Activated CD4-positive, alpha-beta memory T cell treated with anti-CD3 and anti-CD28 coated beads for 36 hours (primary cell): Measurements from ENCODE around the gene KBTBD12. TPM values are rescaled to one million over a fixed set of nuclear protein-coding genes. Genes with fewer than 3 reads are reported as not detected.
A peak's percentile ranks its signal among the peaks of the same experiment; 100 is the strongest.
"Not testable (repeated sequence)": the region's sequence is repeated elsewhere in the genome, so short reads cannot be mapped to it uniquely, and the experiment has no call there.

Experiments used
- CTCF ChIA-PET: fragments of 350-600 bp; sonication (Branson Sonifier 250); formaldehyde crosslinking; loops from one replicate; lab custom pipeline; 2021; ENCODE audit warnings: antibody characterized with exemption, inconsistent platforms; lab: Charles Lee
- POLR2A ChIA-PET: fragments of 350-600 bp; sonication (Branson Sonifier 250); formaldehyde crosslinking; loops from one replicate; lab custom pipeline; 2021; ENCODE audit warnings: antibody characterized with exemption; lab: Charles Lee
- DNase-seq: peaks from one replicate; pipeline ENCODE4 v3.0.0-alpha.2; 2020
- H3K27ac Mint-ChIP-seq: one replicate; pipeline ENCODE4 v1.8.0; 2021; ENCODE audit warnings: mixed read lengths
- H3K27me3 Mint-ChIP-seq: one replicate; pipeline ENCODE4 v1.8.0; 2021; ENCODE audit warnings: mixed read lengths
- H3K36me3 Mint-ChIP-seq: one replicate; pipeline ENCODE4 v1.8.0; 2021; ENCODE audit warnings: mixed read lengths
- H3K4me1 Mint-ChIP-seq: one replicate; pipeline ENCODE4 v1.8.0; 2021; ENCODE audit warnings: low read depth, mixed read lengths
- H3K4me3 Mint-ChIP-seq: one replicate; pipeline ENCODE4 v1.8.0; 2021; ENCODE audit warnings: mild to moderate bottlenecking, mixed read lengths
- H3K9me3 Mint-ChIP-seq: one replicate; pipeline ENCODE4 v1.8.0; 2021; ENCODE audit warnings: mixed read lengths
- intact Hi-C: fragments of 100-400 bp; cut with micrococcal nuclease; formaldehyde crosslinking; loops from one replicate; pipeline ENCODE4 v1.15.1; 2023
- total RNA-seq, 2 experiments: library from RNA; stranded (reverse); gene quantifications; one replicate each; pipeline ENCODE4 v1.2.3, GENCODE V29; 2021

The KBTBD12 gene, protein sequence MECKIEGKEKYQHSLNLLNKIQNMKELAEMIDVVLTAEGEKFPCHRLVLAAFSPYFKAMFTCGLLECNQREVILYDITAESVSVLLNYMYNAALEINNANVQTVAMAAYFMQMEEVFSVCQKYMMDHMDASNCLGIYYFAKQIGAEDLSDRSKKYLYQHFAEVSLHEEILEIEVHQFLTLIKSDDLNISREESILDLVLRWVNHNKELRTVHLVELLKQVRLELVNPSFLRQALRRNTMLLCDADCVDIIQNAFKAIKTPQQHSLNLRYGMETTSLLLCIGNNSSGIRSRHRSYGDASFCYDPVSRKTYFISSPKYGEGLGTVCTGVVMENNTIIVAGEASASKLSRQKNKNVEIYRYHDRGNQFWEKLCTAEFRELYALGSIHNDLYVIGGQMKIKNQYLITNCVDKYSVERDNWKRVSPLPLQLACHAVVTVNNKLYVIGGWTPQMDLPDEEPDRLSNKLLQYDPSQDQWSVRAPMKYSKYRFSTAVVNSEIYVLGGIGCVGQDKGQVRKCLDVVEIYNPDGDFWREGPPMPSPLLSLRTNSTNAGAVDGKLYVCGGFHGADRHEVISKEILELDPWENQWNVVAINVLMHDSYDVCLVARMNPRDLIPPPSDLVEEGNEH
- total RNA-seq = not detected

DNA sequence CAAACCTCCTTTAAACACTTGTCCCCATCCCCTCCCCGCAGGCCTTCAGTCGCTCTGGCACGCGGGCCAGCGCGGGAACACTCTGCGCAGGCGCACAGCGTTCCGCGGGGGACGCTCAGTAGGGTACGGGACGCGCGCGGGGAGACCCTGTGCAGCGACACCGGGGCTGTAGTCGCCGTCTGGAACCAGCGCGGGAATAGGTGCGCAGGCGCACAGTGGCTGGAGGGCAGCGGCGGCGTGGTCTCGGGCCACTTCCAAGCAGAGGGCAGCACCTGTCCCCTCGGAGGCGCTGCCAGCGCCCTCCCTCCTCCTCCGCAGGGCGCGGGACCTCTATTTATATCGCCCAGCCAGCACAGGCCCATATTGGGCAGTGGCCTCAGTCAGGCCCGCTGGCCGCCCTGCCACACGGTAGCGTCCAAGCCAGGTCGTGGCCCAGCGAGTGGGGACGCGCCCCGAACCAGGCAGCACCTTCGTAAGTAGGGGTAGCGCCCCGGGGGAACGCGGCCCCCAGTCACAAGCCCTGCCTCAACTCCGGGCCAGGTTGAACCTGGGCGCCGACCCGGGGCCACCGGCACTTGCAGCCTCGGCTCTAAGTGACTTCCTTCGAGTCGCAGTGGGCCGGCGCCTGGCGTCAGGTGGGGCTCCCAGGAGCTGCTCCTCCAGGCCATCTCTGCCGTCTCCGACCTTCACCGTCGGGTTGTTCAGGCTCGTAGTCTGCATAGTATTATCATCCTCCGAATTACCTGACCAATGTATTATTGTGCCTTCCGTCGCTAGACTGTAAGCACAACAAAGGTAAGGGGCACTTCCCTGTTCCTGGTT, at the start of gene KBTBD12:
KBTBD12 (plus strand) TSS at position 118 of the 822 bp plus-strand sequence. CDS start 7,830 bp downstream, outside the sequence.
- H3K4me1 Mint-ChIP-seq = peaks cover 6% of the 10 kb centered on the region
- POLR2A ChIA-PET = interaction anchor here (0.6 kb wide), 1 partner anchor 291 kb away, joined by 3 read pairs; no protein-coding TSS in a partner anchor
- CTCF ChIA-PET = interaction anchor here (0.7 kb wide), 1 partner anchor 851 kb away, joined by 3 read pairs; no protein-coding TSS in a partner anchor
- peaks cover 5% of the 10 kb centered on the region for H3K9me3 Mint-ChIP-seq
- no peak within 1 kb of the TSS for H3K4me3 Mint-ChIP-seq
- H3K27me3 Mint-ChIP-seq = peaks cover 52% of the 10 kb centered on the region
- H3K27ac Mint-ChIP-seq = no peak within 1 kb of the TSS
- intact Hi-C loops = no loop called here
- DNase-seq = no peak
- H3K36me3 Mint-ChIP-seq = no peaks in the 10 kb centered on the region

DNA sequence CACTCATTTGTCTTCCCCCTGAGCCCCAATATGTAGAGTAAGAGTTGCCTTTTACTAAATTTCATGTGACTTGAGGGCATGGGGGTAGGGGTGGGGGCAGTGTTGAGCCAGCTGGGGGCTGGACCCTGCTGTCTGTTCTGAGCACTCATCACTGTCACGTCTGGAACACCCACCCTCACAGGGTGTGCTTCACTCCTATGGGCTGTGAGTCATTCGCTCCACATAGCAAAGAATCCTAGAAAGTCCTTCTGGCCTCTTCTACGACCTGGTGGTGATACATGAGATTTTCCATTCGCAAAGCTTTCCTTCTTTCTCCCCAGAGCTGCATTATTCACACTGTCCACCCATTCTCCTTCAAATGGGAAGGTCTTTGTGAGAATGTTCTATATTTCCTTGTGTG, 49.1 kb upstream of the KBTBD12 start:
- intact Hi-C loops = no loop called here
- POLR2A ChIA-PET = interaction anchor here (0.5 kb wide), 1 partner anchor 103 kb away, joined by 3 read pairs; no protein-coding TSS in a partner anchor
- no peaks in the 10 kb centered on the region for H3K9me3 Mint-ChIP-seq

DNA sequence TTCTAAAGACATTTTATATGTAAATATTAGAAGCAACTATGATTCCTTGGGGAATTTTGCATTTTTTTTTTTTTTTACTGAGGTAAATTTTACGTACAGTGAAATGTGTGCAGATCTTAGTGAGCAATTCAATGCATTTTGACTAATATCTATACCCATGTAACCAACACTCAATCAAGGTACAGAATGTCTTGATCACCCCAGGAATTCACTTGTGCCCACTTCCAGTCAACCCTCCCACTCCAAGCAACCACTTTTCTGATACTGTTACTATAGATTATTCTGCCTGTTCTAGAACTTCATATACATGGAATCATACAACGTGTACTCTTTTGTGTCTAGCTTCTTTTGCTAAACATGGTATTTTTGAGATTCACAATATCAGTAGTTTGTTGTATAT, 47.6 kb upstream of the KBTBD12 start:
- POLR2A ChIA-PET = no interaction called here
- CTCF ChIA-PET = no interaction called here
- no peak overlapping the region for H3K4me3 Mint-ChIP-seq
- no peak overlapping the region for H3K27ac Mint-ChIP-seq
- peaks cover 6% of the 10 kb centered on the region for H3K4me1 Mint-ChIP-seq
- H3K9me3 Mint-ChIP-seq = no peaks in the 10 kb centered on the region
- no peak for DNase-seq
- no peaks in the 10 kb centered on the region for H3K36me3 Mint-ChIP-seq
- intact Hi-C loops = no loop called here
- H3K27me3 Mint-ChIP-seq = peaks cover 10% of the 10 kb centered on the region

More for the DNA sequence above, 49.1 kb upstream of the KBTBD12 start:
- CTCF ChIA-PET = no interaction called here
- Mint-ChIP-seq H3K27me3 (peaks cover 10% of the 10 kb centered on the region), H3K27ac (no peak overlapping the region), H3K36me3 (no peaks in the 10 kb centered on the region), H3K4me3 (no peak overlapping the region), H3K4me1 (peaks cover 6% of the 10 kb centered on the region)
- peak; percentile 13 for DNase-seq

DNA sequence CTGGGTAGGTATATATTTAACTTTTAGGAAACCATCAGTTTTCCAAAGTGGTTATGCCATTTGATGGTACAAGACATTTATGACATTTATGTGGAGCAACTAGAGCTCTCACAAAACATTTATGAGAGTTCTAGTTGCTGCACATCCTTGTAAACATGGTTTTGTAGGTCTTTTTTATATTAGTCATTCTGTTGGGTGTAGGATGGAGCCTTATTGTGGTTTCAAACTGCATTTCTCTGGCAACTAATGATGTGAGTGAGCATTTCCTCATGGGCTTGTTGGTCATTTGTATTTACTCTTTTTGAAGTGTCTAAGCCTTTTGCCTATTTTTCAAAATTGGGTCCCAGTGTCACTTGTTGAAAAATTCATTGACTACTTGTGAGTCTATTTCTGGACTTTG, 47.0 kb upstream of the KBTBD12 start:
- H3K4me3 Mint-ChIP-seq = no peak overlapping the region
- no peak overlapping the region for H3K27ac Mint-ChIP-seq
- H3K36me3 Mint-ChIP-seq = no peaks in the 10 kb centered on the region
- peaks cover 6% of the 10 kb centered on the region for H3K4me1 Mint-ChIP-seq
- CTCF ChIA-PET = no interaction called here
- no peaks in the 10 kb centered on the region for H3K9me3 Mint-ChIP-seq
- H3K27me3 Mint-ChIP-seq = peaks cover 10% of the 10 kb centered on the region
- intact Hi-C loops = no loop called here
- no peak for DNase-seq
- POLR2A ChIA-PET = no interaction called here

DNA sequence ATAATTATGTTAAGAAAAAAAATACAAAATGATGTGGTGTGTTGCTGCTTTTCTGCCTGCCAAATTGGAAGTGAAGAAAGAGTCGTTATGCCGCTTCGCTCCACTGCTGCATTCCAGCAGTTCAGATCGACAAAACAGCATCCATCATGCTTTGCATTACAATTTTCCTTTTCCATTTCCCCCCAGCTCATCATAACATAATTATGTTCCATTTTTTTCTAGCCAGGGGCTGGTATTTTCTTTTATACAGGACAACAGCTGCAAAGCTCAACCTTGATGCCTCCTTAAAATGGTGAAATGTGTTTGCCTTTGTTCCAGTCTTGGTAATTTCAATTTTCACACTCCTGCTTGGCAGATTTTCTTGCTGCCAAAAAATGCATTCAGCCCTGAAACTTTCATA, 44.9 kb upstream of the KBTBD12 start:
- POLR2A ChIA-PET = no interaction called here
- peaks cover 6% of the 10 kb centered on the region for H3K4me1 Mint-ChIP-seq
- H3K36me3 Mint-ChIP-seq = no peaks in the 10 kb centered on the region

DNA sequence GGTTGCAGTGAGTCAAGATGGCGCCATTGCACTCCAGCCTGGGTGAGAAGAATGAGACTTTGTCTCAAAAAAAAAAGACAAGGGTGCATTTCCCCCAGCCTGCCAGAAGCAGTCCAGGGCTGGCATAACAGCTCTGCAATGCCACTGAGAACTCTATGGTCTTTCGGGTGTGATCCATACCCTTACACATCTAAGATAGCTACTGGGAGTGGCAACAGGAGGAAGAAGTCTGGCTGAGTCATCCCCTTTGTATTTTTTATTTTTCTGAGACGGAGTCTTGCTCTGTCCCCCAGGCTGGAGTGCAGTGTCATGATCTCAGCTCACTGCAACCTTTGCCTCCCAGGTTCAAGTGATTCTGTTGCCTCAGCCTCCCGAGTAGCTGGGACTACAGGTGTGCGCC, 40.9 kb upstream of the KBTBD12 start:
- H3K4me3 Mint-ChIP-seq, DNase-seq, H3K36me3 Mint-ChIP-seq, H3K9me3 Mint-ChIP-seq, H3K27me3 Mint-ChIP-seq, H3K4me1 Mint-ChIP-seq, intact Hi-C loops, H3K27ac Mint-ChIP-seq, CTCF ChIA-PET, POLR2A ChIA-PET: not testable (repeated sequence)

More for the DNA sequence above, 44.9 kb upstream of the KBTBD12 start:
- no peak overlapping the region for H3K27ac Mint-ChIP-seq
- no peak for DNase-seq
- peaks cover 9% of the 10 kb centered on the region for H3K27me3 Mint-ChIP-seq
- no peaks in the 10 kb centered on the region for H3K9me3 Mint-ChIP-seq
- no peak overlapping the region for H3K4me3 Mint-ChIP-seq
- CTCF ChIA-PET = no interaction called here
- intact Hi-C loops = no loop called here

DNA sequence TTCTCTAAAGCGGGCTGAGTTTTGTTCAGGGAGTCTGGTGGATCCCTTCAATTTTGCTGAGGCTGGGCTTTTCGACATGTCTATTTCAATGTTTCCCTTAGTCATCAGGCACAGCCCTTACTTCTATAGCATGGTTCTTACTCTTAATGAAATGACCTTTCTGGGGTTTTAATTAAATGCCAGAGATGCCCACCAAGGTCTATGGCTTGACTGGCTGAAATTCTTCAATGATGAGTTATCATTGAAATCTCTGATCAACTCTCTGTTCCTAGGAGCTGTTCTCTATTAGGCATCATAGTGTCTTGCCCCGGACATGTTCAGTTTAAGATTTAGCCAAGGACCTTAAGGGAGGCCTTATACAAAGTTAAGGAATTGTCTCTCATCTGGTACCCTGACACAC, 33.4 kb upstream of the KBTBD12 start:
- no peak for DNase-seq
- intact Hi-C loops = no loop called here
- Mint-ChIP-seq H3K36me3 (no peaks in the 10 kb centered on the region), H3K4me1 (no peaks in the 10 kb centered on the region), H3K9me3 (no peaks in the 10 kb centered on the region), H3K27me3 (peaks cover 15% of the 10 kb centered on the region), H3K4me3 (no peak overlapping the region), H3K27ac (no peak overlapping the region)
- CTCF ChIA-PET = no interaction called here
- POLR2A ChIA-PET = no interaction called here

DNA sequence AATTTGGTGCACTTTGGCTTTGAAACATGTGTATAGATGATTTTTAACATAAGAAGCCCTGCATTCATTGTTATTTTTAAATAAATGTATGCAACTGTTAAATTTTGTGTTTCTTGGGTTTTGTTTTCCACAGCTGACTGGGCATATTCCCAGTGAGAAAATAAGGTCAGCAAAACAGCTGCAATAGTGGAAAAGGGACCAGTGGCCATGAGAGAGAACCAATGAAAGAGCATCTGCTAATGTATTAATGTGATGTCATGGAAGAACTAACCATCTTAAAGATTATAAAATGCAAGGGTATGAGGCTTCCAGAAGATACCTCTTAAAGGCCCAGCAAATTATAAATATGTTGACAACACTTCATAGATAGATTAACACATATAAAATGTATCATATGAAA, 31.0 kb upstream of the KBTBD12 start:
- ChIA-PET POLR2A (no interaction called here), CTCF (no interaction called here)
- DNase-seq = no peak
- peaks cover 19% of the 10 kb centered on the region for H3K27me3 Mint-ChIP-seq
- H3K36me3 Mint-ChIP-seq = no peaks in the 10 kb centered on the region
- H3K27ac Mint-ChIP-seq = no peak overlapping the region
- H3K4me3 Mint-ChIP-seq = no peak overlapping the region
- intact Hi-C loops = no loop called here
- H3K9me3 Mint-ChIP-seq = no peaks in the 10 kb centered on the region
- no peaks in the 10 kb centered on the region for H3K4me1 Mint-ChIP-seq

DNA sequence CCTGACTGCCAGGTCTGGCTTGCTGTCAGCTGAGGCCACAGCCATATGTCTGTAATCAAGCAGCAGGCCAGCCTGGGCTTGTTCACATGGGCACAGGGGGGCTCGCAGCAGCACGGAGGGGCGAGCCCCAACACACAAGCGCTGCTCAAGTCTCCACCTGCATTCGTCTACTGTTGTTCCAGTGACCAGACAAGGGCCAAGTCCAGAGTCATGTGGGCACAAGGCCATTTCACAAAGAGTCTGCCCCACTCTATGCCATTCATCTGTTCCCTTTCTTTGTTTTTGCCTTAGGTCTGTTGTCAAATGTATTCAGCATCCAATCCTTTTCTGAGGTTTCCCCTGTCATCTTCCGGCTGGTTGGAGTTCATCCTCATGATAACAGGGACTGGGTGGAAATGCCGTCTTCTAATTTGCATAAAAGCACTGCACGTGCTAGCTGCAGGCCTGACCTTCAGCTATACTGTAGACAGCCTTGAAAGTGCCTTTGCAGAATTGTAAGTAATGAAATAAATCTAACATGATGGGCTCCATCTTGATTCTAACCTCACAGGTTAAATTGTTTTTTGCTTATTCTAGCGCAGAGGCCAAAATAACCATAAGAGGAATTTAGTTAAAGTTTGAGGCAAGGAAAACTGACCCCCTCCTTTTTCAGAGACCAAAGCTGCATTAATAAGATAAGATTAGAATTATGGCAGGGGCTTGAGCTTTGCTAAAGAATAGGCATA, 28.6 kb upstream of the KBTBD12 start:
- H3K9me3 Mint-ChIP-seq = peaks cover 15% of the 10 kb centered on the region
- peaks cover 4% of the 10 kb centered on the region for H3K36me3 Mint-ChIP-seq
- POLR2A ChIA-PET = no interaction called here
- DNase-seq = no peak
- H3K4me3 Mint-ChIP-seq = no peak overlapping the region
- no peak overlapping the region for H3K27ac Mint-ChIP-seq
- H3K4me1 Mint-ChIP-seq = peaks cover 6% of the 10 kb centered on the region
- CTCF ChIA-PET = no interaction called here
- H3K27me3 Mint-ChIP-seq = peaks cover 14% of the 10 kb centered on the region
- intact Hi-C loops = no loop called here

DNA sequence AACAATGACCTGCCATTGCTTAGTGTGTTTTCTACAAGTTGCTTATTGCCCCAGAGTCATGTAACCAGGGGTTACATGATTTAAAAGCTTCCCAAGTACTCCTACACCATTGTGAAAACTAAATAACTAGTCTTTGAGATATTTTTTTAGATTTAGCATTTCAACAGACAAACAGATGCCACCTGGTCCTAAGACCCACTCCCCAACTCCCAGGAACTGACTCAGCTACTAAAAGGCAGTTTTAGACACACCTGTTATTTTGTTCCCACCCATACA, 28.1 kb upstream of the KBTBD12 start:
- Mint-ChIP-seq H3K4me1 (peaks cover 6% of the 10 kb centered on the region), H3K27ac (no peak overlapping the region), H3K36me3 (peaks cover 4% of the 10 kb centered on the region), H3K4me3 (no peak overlapping the region), H3K27me3 (peaks cover 12% of the 10 kb centered on the region), H3K9me3 (peaks cover 18% of the 10 kb centered on the region)
- ChIA-PET POLR2A (no interaction called here), CTCF (no interaction called here)
- intact Hi-C loops = no loop called here
- no peak for DNase-seq

DNA sequence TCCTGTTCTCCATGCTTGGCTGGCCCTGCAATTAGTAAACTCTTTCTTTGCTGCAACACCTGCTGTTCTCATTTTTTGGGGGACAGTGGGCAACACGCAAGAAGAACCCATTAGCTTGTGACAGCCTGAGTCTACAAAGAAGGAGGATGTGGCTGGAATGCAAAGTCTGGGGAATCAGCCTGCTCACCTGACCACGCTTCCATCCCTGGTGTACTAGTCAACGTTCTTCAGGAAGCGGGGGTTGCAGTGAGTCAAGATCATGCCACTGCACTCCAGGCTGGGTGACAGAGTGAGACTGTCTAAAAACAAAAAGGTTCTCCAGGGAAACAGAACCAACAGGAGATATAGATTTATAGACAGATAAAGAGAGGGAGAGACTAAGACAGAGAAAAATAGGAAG, 27.7 kb upstream of the KBTBD12 start:
- Mint-ChIP-seq H3K27me3 (peaks cover 10% of the 10 kb centered on the region), H3K9me3 (peaks cover 22% of the 10 kb centered on the region), H3K36me3 (peaks cover 7% of the 10 kb centered on the region), H3K4me1 (peaks cover 6% of the 10 kb centered on the region), H3K4me3 (no peak overlapping the region), H3K27ac (no peak overlapping the region)
- ChIA-PET CTCF (no interaction called here), POLR2A (no interaction called here)
- no peak for DNase-seq
- intact Hi-C loops = no loop called here

DNA sequence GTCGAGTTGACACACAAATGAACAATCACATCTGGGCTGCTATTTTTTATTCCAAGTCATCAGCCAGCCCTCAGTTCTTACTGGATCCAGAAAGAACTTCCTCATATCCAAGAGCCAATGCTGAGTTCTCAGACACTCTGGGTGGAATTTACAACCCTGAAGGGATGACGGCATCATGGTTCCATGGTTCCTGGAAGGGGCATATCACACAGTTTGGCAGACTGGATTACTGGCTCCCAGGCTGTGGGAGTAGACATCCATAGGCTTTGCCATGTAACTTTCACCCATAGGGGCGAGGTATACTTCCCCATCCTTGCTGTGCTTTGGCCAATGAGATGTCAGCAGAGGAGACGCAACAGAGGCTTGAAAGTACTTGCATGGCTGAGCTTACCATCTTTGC, 26.9 kb upstream of the KBTBD12 start:
- intact Hi-C loops = no loop called here
- H3K4me1 Mint-ChIP-seq = peaks cover 6% of the 10 kb centered on the region
- peaks cover 25% of the 10 kb centered on the region for H3K9me3 Mint-ChIP-seq
- no peak overlapping the region for H3K27ac Mint-ChIP-seq
- H3K36me3 Mint-ChIP-seq = peaks cover 11% of the 10 kb centered on the region
- H3K27me3 Mint-ChIP-seq = peaks cover 11% of the 10 kb centered on the region
- POLR2A ChIA-PET = no interaction called here
- DNase-seq = no peak
- CTCF ChIA-PET = no interaction called here
- H3K4me3 Mint-ChIP-seq = no peak overlapping the region
